Transverse colon (tissue), 4 donors: ENCODE data around the gene PLCB1. TPM values are rescaled to one million over a fixed set of nuclear protein-coding genes. Genes with fewer than 3 reads are reported as not detected.

ENCODE experiments used
- DNase-seq: peaks from one replicate; pipeline ENCODE4 v3.0.0-alpha.2; 2019
- H3K27ac ChIP-seq, 4 donors: fragments of 200-600 bp; sonication (generic); 2 replicates each; pipeline ENCODE4 v1.5.1; 2016 to 2018; ENCODE audit warnings: inconsistent platforms in 4 of 4
- H3K27me3 ChIP-seq: fragments of 200-600 bp; sonication (generic); 2 replicates; pipeline ENCODE4 v1.5.1; 2017; ENCODE audit warnings: inconsistent platforms
- H3K36me3 ChIP-seq, 4 donors: fragments of 200-600 bp; sonication (generic); 2 replicates each; pipeline ENCODE4 v1.5.1; 2017 to 2019; ENCODE audit warnings: inconsistent platforms in 4 of 4
- H3K4me1 ChIP-seq, 4 donors: fragments of 200-600 bp; sonication (generic); 2 replicates each; pipeline ENCODE4 v1.5.1; 2017 to 2020; ENCODE audit warnings: inconsistent platforms in 4 of 4
- H3K4me3 ChIP-seq, 4 donors: fragments of 200-600 bp; sonication (generic); 1 replicate in 1 of 4; 2 replicates in 3 of 4; pipeline versions ENCODE4 v1.5.1 to v1.6.1; 2017 to 2019; ENCODE audit warnings: inconsistent platforms in 4 of 4
- H3K9me3 ChIP-seq, 2 donors: fragments of 200-600 bp; sonication (generic); 2 replicates each; pipeline ENCODE4 v1.5.1; 2017 to 2019; ENCODE audit warnings: inconsistent platforms in 2 of 2
- CTCF ChIP-seq, 5 experiments: fragments of 200-600 bp in 3 of 5; fragments of 450-650 bp in 2 of 5; sonication (generic) in 3 of 5; IDR thresholded peaks; 1 replicate in 2 of 5; 2 replicates in 3 of 5; pipeline ENCODE4 v1.5.1; 2016 to 2017; ENCODE audit warnings: antibody characterized with exemption in 5 of 5, inconsistent platforms in 3 of 5, mild to moderate bottlenecking in 2 of 5, moderate library complexity in 1 of 5
- EP300 ChIP-seq: sonication (generic); formaldehyde crosslinking; IDR thresholded peaks from one replicate; pipeline ENCODE4 v1.6.1; 2017; ENCODE audit warnings: antibody characterized with exemption, low read depth
- POLR2A ChIP-seq: fragments of 450-650 bp; IDR thresholded peaks from one replicate; pipeline ENCODE4 v1.6.1; 2016; ENCODE audit warnings: antibody characterized with exemption, mild to moderate bottlenecking, moderate library complexity
- POLR2AphosphoS5 ChIP-seq, 3 donors: sonication (generic); formaldehyde crosslinking; IDR thresholded peaks; one replicate each; pipeline ENCODE4 v1.6.1; 2016; ENCODE audit warnings: antibody characterized with exemption in 3 of 3
- WGBS, 2 donors: methylation state at CpG; one replicate each; pipeline ENCODE4 v1.1.5; 2018; ENCODE audit warnings: low coverage in 1 of 2; 5-methylcytosine and 5-hydroxymethylcytosine counted together
- in situ Hi-C, 4 donors: fragments of 200-750 bp; cut with MboI; loops; one replicate each; pipeline versions ENCODE4 v1.15.0 to v1.15.1; 2017; ENCODE audit warnings: low sequenced_read_pairs in 3 of 4, low pct_ligation_motif_present in 1 of 4, low pct_unique_long_range_greater_than_20kb in 1 of 4
- intact Hi-C: fragments of 100-400 bp; cut with DNase I; formaldehyde crosslinking; loops from one replicate; pipeline ENCODE4 v1.15.1; 2023; ENCODE audit warnings: low total_unique reads
- total RNA-seq, 4 donors: library from RNA; depleted of rRNA; stranded (reverse); fragments of >200 nt; gene quantifications; one replicate each; pipeline ENCODE4 v1.1.0, GENCODE V29; 2016

The PLCB1 gene
- total RNA-seq, 4 donors from 2014 or later: 13.1 to 18.6 (median 15.8) TPM

- no peak overlapping the region for H3K27ac ChIP-seq
- no peaks in the 10 kb centered on the region for H3K9me3 ChIP-seq
- no peak for DNase-seq
- no peaks in the 10 kb centered on the region for H3K36me3 ChIP-seq
- no peak for TF ChIP-seq POLR2A
- TF ChIP-seq POLR2AphosphoS5 (IDR thresholded peaks at IDR 0.05): no peak
- TF ChIP-seq CTCF (IDR thresholded peaks at IDR 0.05): no peak
- no peak for TF ChIP-seq EP300
- H3K4me3 ChIP-seq: no peak overlapping the region
- no peaks in the 10 kb centered on the region for H3K27me3 ChIP-seq
- peaks cover 0 to 10% (median 0%) of the 10 kb centered on the region in 4 donors for H3K4me1 ChIP-seq
- intact Hi-C loops (loop anchor here (10.0 kb wide), 1 partner anchor 227 kb away; the partner anchor contains the start of gene PLCB1), in situ Hi-C loops (no loop called here)
These were observed 229.7 kb downstream of the PLCB1 start for GRCh38 chr20:8361779-8362178.

- WGBS, 2 donors: 51 to 54% methylated on average over 3 of the region's 3 CpGs
- in situ Hi-C loops: no loop called here
- Histone ChIP-seq H3K4me3 (no peak overlapping the region), H3K27ac (no peak overlapping the region), H3K4me1 (peaks cover 0 to 6% (median 0%) of the 10 kb centered on the region in 4 donors), H3K27me3 (no peaks in the 10 kb centered on the region), H3K36me3 (no peaks in the 10 kb centered on the region), H3K9me3 (no peaks in the 10 kb centered on the region)
- TF ChIP-seq CTCF (IDR thresholded peaks at IDR 0.05) (no peak), EP300 (no peak), POLR2A (no peak), POLR2AphosphoS5 (IDR thresholded peaks at IDR 0.05) (no peak)
- intact Hi-C loops: loop anchor here (10.0 kb wide), 1 partner anchor 228 kb away; the partner anchor contains the start of gene PLCB1
- no peak for DNase-seq
These were observed 230.4 kb downstream of the PLCB1 start for GRCh38 chr20:8362457-8362856.

- Histone ChIP-seq H3K4me1 (no peaks in the 10 kb centered on the region), H3K36me3 (no peaks in the 10 kb centered on the region), H3K4me3 (no peak overlapping the region), H3K27me3 (no peaks in the 10 kb centered on the region), H3K9me3 (no peaks in the 10 kb centered on the region), H3K27ac (no peak overlapping the region)
- intact Hi-C loops (loop anchor here (10.0 kb wide), 1 partner anchor 229 kb away; the partner anchor contains the start of gene PLCB1), in situ Hi-C loops (no loop called here)
- WGBS, 2 donors: 83 to 85% methylated on average over 7 to 8 of the region's 8 CpGs
- DNase-seq: no peak
- no peak for TF ChIP-seq EP300
- TF ChIP-seq POLR2AphosphoS5 (IDR thresholded peaks at IDR 0.05): no peak
- no peak for TF ChIP-seq CTCF (IDR thresholded peaks at IDR 0.05)
- no peak for TF ChIP-seq POLR2A
These were observed 232.1 kb downstream of the PLCB1 start for GRCh38 chr20:8363970-8364733.

GRCh38 chr20:8364734-8365078 is 232.6 kb downstream of the PLCB1 start:
- no peak for DNase-seq
- H3K4me1 ChIP-seq: no peaks in the 10 kb centered on the region
- TF ChIP-seq EP300 (no peak), POLR2A (no peak), POLR2AphosphoS5 (IDR thresholded peaks at IDR 0.05) (no peak), CTCF (IDR thresholded peaks at IDR 0.05) (no peak)
- in situ Hi-C loops (no loop called here), intact Hi-C loops (loop anchor here (10.0 kb wide), 1 partner anchor 230 kb away; the partner anchor contains the start of gene PLCB1)
- H3K27ac ChIP-seq: no peak overlapping the region
- no peak overlapping the region for H3K4me3 ChIP-seq
- H3K27me3 ChIP-seq: no peaks in the 10 kb centered on the region
- H3K36me3 ChIP-seq: no peaks in the 10 kb centered on the region
- WGBS, 2 donors: 23 to 40% methylated on average over 1 of the region's 1 CpG
- H3K9me3 ChIP-seq: no peaks in the 10 kb centered on the region
